ENCODE data around the gene LEMD1.
"Not testable (repeated sequence)": the region's sequence is repeated elsewhere in the genome, so short reads cannot be mapped to it uniquely, and the experiment has no call there.

The LEMD1 gene

DNA sequence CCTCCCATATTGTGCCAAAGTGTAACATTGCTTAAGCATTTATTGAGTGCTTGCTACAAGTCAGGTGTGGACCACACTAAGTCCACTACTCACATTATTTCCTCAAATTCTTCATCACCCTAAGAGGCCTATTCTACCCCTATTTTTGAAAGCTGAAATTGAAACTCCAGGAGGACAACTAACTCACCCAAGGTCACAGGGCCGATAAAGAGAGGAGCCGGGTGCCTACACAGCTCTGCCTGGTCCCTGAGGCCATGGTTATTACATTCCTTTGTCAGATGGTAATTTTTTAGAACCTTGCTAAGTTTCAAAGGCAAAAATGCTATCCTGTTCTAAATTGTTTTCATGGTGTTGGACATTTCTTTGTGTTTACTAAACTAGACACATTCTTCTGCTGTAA is 41.0 kb downstream of the LEMD1 start:
- no peak for DNase-seq (ENCODE audit: low read depth)

DNA sequence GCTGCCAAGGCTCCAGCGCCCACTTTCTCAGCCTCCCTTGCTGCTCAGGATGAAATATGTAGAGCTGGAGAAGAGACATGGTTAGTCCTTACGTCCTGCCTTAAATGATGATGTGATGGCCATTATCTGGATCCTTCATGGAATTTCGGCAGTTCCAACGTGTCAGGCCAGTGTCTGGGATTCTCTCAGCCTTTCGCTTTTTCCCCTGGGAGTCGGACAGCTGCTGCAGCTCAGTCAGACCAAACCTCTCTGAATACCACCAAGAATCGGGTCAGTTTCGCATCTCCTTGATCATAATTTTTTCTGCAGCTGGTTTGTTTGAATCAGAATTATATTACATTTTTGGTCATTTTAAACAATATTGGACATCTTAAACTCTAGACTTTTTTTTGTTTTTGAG is 42.8 kb downstream of the LEMD1 start:
- DNase-seq (ENCODE audit: low read depth), result no peak

DNA sequence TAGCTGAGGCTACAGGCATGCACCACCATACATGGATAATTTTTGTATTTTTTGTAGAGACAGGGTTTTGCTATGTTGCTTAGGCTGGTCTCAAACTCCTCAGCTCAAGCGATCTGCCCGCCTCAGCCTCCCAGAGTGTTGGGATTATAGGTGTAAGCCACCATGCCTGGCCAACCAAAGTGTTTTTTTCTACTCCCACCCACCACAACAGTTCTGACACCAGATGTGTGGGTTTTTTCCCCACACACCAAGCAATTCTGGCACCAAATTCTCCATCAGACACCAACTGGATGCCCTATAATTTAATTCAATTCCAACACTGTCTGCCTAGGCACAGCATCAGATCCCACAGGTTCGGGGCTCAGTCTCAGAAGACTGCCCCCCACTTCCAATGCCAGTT is 44.5 kb downstream of the LEMD1 start:
- no peak for DNase-seq (ENCODE audit: low read depth)

GRCh38 chr1:205376739-205377138 is 45.1 kb downstream of the LEMD1 start:
- no peak for DNase-seq (ENCODE audit: low read depth)

- no peak for DNase-seq (ENCODE audit: low read depth)
Measured at GRCh38 chr1:205375835-205376545, 45.9 kb downstream of the LEMD1 start.

- DNase-seq (ENCODE audit: low read depth), result no peak
Measured at GRCh38 chr1:205374210-205375078, 47.4 kb downstream of the LEMD1 start.

DNA sequence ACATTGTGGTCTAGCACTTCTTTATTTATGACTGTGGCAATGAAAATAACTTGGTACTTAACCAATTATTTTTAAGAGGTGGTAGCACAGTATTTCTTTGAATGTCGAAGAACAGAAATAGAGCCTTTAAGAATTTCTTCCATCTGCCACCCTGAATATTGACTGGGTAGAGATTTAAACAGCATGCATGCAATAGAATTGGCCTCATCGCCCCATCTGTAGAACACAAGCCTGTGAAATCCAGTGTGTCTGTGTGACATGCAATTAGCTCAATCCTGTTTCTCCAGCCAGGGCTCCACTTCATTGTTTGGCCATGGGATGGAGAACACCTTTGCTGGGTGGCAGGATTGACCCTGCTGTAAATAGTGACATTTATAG is 48.1 kb downstream of the LEMD1 start:
- no peak for DNase-seq (ENCODE audit: low read depth)

- DNase-seq (ENCODE audit: low read depth), result no peak
Measured at GRCh38 chr1:205373022-205373797, 48.6 kb downstream of the LEMD1 start.

GRCh38 chr1:205371871-205372660 is 49.8 kb downstream of the LEMD1 start:
- DNase-seq (ENCODE audit: low read depth), result no peak

DNA sequence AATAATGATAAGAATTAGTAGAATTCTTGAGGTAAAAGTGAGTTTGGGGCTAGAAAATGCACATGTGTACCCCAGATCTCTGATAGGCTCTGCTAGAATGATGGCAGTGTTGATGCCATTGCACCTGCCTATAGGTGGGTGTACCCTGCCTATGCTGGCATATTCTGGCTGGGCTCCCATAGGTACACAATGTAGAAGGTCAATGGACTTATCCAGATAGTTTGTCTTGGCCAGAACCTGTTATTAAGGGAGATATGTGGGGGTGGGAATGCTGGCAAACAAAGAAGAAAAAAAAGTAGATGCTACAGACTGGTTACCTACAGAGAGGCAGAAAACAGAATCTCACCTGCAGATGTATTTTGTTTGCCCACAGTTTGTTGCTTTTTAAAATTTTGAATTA is 51.1 kb downstream of the LEMD1 start:
- no peak for DNase-seq (ENCODE audit: low read depth)

DNA sequence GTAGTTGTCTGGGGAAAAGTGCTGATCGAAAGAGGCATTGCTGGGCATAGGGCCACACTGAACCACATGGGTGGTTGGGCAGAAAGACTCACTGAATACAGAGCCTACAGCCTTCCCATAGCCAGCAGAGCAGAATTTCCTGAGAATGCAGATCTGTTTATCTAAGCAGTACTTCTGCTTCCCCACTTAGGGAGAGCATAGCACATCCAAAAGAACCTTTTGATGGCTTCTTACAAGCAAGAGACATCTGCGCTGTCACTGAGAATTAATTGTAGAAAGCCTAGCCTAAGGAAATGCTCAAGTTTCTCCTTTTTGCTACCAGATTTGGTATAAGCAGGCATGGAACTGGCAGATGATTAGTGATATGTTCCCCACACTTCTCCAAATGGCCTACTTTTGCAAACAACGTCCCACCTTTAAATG is 52.1 kb downstream of the LEMD1 start:
- DNase-seq (ENCODE audit: low read depth), result no peak

DNA sequence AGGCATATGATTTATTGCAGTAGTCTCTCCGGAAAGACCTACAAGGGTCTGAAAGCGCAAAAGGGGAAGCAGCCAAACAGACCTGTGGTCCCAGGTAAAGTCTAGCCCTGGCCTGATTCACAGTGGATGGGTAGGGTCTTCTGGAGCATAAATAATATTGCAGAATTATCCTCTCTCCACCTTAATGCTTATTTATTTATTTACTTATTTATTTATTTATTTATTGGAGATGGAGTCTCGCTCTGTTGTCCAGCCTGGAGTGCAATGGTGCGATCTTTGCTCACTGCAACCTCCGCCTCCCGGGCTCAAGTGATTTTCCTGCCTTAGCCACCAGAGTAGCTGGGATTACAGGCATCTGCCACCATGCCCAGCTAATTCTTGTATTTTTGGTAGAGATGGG is 53.4 kb downstream of the LEMD1 start:
- no peak for DNase-seq (ENCODE audit: low read depth)

DNA sequence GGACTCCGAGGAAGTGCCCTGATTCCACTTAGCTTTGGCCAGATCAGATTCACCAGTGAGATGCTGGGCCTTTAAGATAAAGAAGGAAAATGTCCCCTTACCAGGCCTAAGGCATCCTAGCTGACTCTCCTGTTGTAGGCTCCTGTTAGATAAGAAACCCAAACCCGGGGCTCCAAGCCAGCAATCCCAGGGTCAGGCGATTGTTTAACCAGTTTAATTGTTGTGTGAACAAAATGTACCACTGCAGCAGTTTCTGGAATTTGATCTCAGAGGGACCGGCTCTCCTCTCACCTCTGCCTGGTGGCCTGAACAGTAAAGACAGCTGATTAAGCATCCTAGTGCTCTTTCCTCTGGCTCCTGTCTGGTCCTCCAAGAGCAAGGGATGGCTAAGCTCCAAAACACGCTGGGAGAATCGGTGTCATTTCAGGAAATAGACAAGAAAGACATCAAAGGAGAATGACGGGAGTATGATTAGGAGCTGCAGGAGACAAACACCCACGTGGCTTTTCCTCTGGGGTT is 55.9 kb downstream of the LEMD1 start:
- no peak for DNase-seq (ENCODE audit: low read depth)

- not testable (repeated sequence) for DNase-seq (ENCODE audit: low read depth)
Measured at GRCh38 chr1:205365086-205365485, 56.8 kb downstream of the LEMD1 start.

DNA sequence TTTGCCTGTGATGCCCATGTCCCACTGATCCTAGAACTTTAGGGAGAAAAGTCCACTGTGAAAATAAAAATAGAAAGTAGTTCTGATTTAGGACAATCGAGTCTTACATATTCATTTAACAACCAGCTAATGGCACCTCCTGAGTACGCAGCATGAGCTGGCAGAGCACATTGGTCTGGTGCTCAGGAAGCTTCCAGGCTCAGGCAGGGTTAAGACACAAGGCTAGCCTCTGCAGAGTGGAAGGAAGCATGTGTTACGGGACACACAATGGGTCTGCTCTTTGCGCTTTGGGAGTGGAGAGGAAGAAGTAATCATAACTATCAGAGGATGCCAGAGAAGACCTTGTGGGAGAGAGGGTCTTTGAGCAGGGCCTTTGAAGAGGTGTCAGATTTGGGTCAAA is 61.0 kb downstream of the LEMD1 start:
- no peak for DNase-seq (ENCODE audit: low read depth)

DNA sequence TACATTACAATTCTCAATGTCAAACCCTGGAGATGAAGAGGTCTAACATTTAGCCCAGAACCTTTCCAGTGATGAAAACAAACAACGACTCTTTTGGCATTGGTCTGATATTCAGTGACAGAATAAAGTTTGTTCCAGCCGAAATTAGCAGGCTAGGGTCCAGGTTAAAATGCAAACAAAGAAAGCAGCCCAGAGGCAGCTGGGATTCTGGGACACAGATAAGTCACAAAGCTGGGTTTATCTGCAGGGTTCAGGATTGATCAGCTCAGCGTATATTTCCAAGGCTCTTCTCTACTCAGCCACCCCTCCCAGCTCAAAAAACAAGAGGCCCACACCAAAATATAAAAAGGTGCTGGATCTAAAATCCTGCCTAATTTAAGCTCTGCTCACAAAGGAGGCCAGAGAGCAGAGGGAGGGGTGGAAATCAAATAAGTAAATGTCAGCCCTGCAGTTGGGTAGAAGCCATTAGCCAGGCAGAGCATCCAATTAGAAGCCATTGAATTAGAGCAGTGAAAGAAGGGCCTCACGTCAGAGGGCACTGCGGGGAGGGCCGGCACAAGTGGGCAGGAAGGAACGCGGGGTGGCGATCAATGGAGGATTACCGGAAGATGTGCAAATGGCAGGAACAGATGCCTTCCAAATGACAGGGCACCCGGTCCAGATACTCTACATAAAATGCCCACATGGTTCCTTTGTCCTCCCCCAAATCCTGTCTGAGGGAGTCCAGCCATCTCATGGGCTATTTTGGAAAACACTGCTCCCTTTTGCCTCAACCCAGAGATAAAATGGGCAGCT is 61.9 kb downstream of the LEMD1 start:
- no peak for DNase-seq (ENCODE audit: low read depth)

DNA sequence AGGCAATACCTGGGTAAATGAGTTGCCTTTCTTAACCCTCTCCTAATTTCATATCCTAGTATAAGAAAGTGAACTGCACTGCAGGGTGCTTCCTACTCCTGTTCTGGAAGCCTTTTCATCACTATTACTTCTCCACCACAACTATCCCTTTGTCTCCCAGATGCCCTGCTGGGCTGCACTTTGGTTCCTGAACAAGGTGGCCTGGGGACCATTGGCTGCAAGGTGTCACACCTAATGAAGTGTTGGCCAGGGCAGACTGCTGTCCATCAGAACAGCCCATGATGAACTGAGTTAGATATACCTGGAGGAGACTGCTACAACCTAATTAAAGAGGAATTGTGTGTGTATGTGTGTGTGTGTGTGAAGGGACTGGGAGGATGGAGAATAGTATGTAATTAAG is 63.3 kb downstream of the LEMD1 start:
- no peak for DNase-seq (ENCODE audit: low read depth)

- no peak for DNase-seq (ENCODE audit: low read depth)
Measured at GRCh38 chr1:205357567-205357966, 64.3 kb downstream of the LEMD1 start.

GRCh38 chr1:205356440-205357139 is 65.3 kb downstream of the LEMD1 start, which contains the start of gene KLHDC8A:
Gene KLHDC8A, minus strand, starts transcription at chr1:205356922. Its CDS starts 13,318 bp downstream, at chr1:205343604.
- no peak for DNase-seq (ENCODE audit: low read depth)

GRCh38 chr1:205355075-205355453 is 66.8 kb downstream of the LEMD1 start:
- DNase-seq (ENCODE audit: low read depth), result no peak

Data from stimulated activated CD4-positive, alpha-beta T cell treated with anti-CD3 and anti-CD28 coated beads, Interleukin-2, amount 100 ng/mL, for 4 hours (primary cell).